HFFc6 (cell line): ENCODE measurements around the gene SAP30BP. TPM values are rescaled to one million over a fixed set of nuclear protein-coding genes. Genes with fewer than 3 reads are reported as not detected.

Source experiments
- DNase-seq: peaks from one replicate; pipeline ENCODE4 v3.0.0-alpha.2; 2018
- H3K27ac Mint-ChIP-seq: 2 replicates; pipeline ENCODE4 v1.8.0; 2020; ENCODE audit warnings: mild to moderate bottlenecking, mixed read lengths
- H3K27me3 Mint-ChIP-seq: 2 replicates; pipeline ENCODE4 v1.8.0; 2021; ENCODE audit warnings: mild to moderate bottlenecking, moderate library complexity, mixed read lengths; ENCODE audit not compliant: insufficient read depth
- H3K36me3 Mint-ChIP-seq: 2 replicates; pipeline ENCODE4 v1.8.0; 2021; ENCODE audit warnings: low read depth, mixed read lengths
- H3K4me1 Mint-ChIP-seq: 2 replicates; pipeline ENCODE4 v1.8.0; 2020; ENCODE audit warnings: low read depth, mixed read lengths
- H3K4me3 Mint-ChIP-seq: 2 replicates; pipeline ENCODE4 v1.8.0; 2020; ENCODE audit warnings: mild to moderate bottlenecking, moderate library complexity, mixed read lengths
- H3K9me3 Mint-ChIP-seq: 2 replicates; pipeline ENCODE4 v1.8.0; 2020; ENCODE audit warnings: mild to moderate bottlenecking, mixed read lengths
- CTCF ChIP-seq: fragments of 200-600 bp; sonication (generic); IDR thresholded peaks from 2 replicates; pipeline ENCODE4 v1.5.0; 2021; ENCODE audit warnings: antibody characterized with exemption, mild to moderate bottlenecking
- total RNA-seq, 6 experiments: library from RNA; stranded (reverse); fragmentation: NEBNext Ultra II Directional; extraction: Animal tissue kit (Norgen Biotek cat#: 25700); gene quantifications; 2 replicates in 1 of 6; 3 replicates in 5 of 6; pipeline ENCODE4 v1.2.3, GENCODE V29; 2021

The SAP30BP gene
- total RNA-seq, 6 experiments from 2014 or later, result 68.4 to 81.5 (median 71.4) TPM

- DNase-seq, result no peak
- peaks cover 4% of the 10 kb centered on the region; the same call in 1 of the 2 replicates for H3K36me3 Mint-ChIP-seq
- peak; percentile 77 for TF ChIP-seq CTCF
- H3K4me1 Mint-ChIP-seq, result no peaks in the 10 kb centered on the region
- no peak overlapping the region for H3K27ac Mint-ChIP-seq
- no peaks in the 10 kb centered on the region for H3K9me3 Mint-ChIP-seq
- no peaks in the 10 kb centered on the region for H3K27me3 Mint-ChIP-seq
- H3K4me3 Mint-ChIP-seq, result no peak overlapping the region
Measured at GRCh38 chr17:75652934-75653549, 14.1 kb upstream of the SAP30BP start.

DNA sequence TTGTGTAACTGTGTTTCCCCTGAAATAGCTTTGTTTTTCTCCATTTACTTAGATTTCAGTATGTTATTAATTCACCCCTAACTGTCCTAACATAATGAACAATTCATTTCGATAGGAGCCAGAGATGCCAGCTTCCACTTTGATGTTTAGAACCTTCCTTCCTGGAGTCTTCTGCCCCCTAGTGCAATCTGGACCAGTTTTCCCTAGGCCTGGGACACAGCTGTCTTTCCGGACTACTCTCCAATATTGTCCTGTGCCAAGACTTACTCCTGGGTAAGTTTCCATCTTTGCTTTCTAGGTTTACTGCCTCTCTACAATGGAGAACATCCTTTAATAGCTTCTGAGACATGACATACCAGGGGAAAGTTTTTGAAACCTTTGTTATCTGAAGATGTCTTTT lies 13.0 kb upstream of the SAP30BP start:
- H3K4me1 Mint-ChIP-seq, result no peaks in the 10 kb centered on the region
- H3K27ac Mint-ChIP-seq, result no peak overlapping the region
- no peak overlapping the region for H3K4me3 Mint-ChIP-seq
- DNase-seq, result no peak
- H3K36me3 Mint-ChIP-seq, result peaks cover 4% of the 10 kb centered on the region; the same call in 1 of the 2 replicates
- H3K27me3 Mint-ChIP-seq, result no peaks in the 10 kb centered on the region
- peak; percentile 42 for TF ChIP-seq CTCF
- H3K9me3 Mint-ChIP-seq, result no peaks in the 10 kb centered on the region

GRCh38 chr17:75658237-75658636 lies 8.9 kb upstream of the SAP30BP start:
- Mint-ChIP-seq H3K4me3 (no peak overlapping the region), H3K27me3 (no peaks in the 10 kb centered on the region; the same call in 1 of the 2 replicates), H3K36me3 (peaks cover 9% of the 10 kb centered on the region), H3K9me3 (no peaks in the 10 kb centered on the region), H3K4me1 (no peaks in the 10 kb centered on the region), H3K27ac (no peak overlapping the region)
- no peak for DNase-seq
- TF ChIP-seq CTCF, result no peak

DNA sequence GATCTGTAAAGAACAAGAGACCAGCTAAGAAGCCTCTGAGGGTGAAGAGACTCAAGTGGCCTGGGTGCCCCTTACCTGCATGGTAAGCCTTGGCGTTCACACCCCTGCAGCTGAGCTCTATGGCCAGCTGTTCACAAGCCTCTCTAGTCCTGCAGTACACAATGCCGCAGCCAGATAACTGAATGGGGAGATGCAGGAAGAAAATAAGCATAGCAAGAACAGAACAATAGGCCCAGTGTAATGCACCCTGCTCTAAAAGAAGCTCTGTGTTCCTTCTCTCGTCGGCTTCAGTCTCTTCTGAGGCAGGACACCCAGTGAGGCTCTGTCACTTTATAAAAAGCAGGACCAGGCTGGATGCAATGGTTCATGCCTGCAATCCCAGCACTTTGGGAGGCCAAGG lies 5.6 kb upstream of the SAP30BP start:
- Mint-ChIP-seq H3K9me3 (no peaks in the 10 kb centered on the region), H3K27ac (no peak overlapping the region), H3K36me3 (peaks cover 14% of the 10 kb centered on the region), H3K4me3 (no peak overlapping the region), H3K27me3 (no peaks in the 10 kb centered on the region; the same call in 1 of the 2 replicates), H3K4me1 (peaks cover 8% of the 10 kb centered on the region)
- no peak for TF ChIP-seq CTCF
- DNase-seq, result no peak

DNA sequence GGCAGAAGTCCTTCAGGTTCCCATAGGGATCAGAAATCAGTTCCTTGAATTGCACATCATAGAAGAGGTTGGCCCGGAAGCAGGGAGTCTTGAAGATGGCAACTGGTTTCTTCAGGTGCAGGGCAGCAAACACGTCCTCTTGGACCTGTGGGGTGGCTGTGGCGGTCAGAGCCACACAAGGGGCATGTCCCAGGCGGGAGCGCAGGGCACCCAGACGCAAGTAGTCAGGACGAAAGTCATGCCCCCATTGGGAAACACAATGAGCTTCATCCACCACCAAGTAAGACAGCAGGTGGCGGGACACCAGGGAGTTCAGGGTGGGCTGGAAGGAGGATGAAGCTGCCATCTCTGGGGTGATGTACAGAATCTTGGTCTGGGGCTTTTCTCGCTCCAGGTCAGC lies 4.6 kb upstream of the SAP30BP start:
- H3K4me3 Mint-ChIP-seq, result no peak overlapping the region
- peaks cover 8% of the 10 kb centered on the region for H3K4me1 Mint-ChIP-seq
- no peak for DNase-seq
- TF ChIP-seq CTCF, result no peak
- no peak overlapping the region for H3K27ac Mint-ChIP-seq
- H3K36me3 Mint-ChIP-seq, result peaks cover 10% of the 10 kb centered on the region
- no peaks in the 10 kb centered on the region for H3K9me3 Mint-ChIP-seq
- H3K27me3 Mint-ChIP-seq, result no peaks in the 10 kb centered on the region; the same call in 1 of the 2 replicates
